ENCODE data around the gene HBA1.

DNA sequence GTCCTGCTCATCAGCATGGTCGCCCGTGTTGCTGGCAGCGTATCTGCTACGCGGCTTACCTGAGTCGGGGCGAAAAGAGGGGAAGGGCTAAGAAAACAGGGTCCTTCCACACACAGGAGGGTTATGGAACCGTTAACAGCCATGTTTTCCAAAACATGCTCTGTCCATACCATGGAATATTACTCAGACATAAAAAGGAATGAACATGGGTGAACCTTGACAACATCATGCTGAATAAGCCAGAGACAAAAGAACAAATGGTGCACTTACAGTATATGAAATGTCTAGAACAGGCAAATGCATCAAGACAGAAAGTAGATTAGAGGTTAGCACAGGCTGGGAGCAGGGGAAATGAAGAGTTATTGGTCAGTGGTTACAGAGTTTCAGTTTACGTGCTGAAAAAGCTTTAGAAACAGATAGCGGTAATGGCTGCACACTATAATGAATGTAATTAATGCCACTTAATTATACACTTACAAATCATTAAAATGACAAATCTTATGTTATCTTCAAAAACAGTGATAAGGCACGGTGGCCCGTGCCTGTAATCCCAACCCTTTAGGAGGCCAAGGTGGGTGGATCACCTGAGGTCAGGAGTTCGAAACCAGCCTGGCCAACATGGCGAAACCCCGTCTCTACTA lies 45.8 kb upstream of the HBA1 start:
- no peak for TF ChIP-seq CTCF (IDR thresholded peaks at IDR 0.05 in 8 of 11, conservative IDR thresholded peaks at IDR 0.05 in 3 of 11)
- no peak for TF ChIP-seq POLR2A (IDR thresholded peaks at IDR 0.05)

Measured in spleen (tissue), 7 donors.